ENCODE data around the gene NSD2.
A peak's percentile ranks its signal among the peaks of the same experiment; 100 is the strongest.
"Not testable (repeated sequence)": the region's sequence is repeated elsewhere in the genome, so short reads cannot be mapped to it uniquely, and the experiment has no call there.

NSD2 gene

GRCh38 chr4:1832690-1833089, 38.5 kb upstream of the NSD2 start:
- Histone ChIP-seq H3K27me3 (ENCODE audit: control insufficient read depth in 1 of 2, insufficient read depth in 2 of 2, low read length in 2 of 2) (no peaks in the 10 kb centered on the region), H3K36me3 (ENCODE audit: insufficient read depth, low read length) (peaks cover 50% of the 10 kb centered on the region), H3K4me3 (ENCODE audit: low read depth in 1 of 2, low read length in 2 of 2) (no peak overlapping the region), H3K9me3 (ENCODE audit: low read length) (no peaks in the 10 kb centered on the region), H3K9ac (ENCODE audit: low read length) (no peak overlapping the region), H3K4me1 (ENCODE audit: insufficient read depth, low read length) (peaks cover 5% of the 10 kb centered on the region), H3K27ac (ENCODE audit: low read depth, low read length) (no peak overlapping the region)

- Histone ChIP-seq H3K9ac (ENCODE audit: low read length) (no peak overlapping the region), H3K27me3 (ENCODE audit: control insufficient read depth in 1 of 2, insufficient read depth in 2 of 2, low read length in 2 of 2) (no peaks in the 10 kb centered on the region), H3K36me3 (ENCODE audit: insufficient read depth, low read length) (peaks cover 50% of the 10 kb centered on the region), H3K27ac (ENCODE audit: low read depth, low read length) (peak overlapping the region; percentile 23), H3K4me3 (ENCODE audit: low read depth in 1 of 2, low read length in 2 of 2) (no peak overlapping the region), H3K9me3 (ENCODE audit: low read length) (no peaks in the 10 kb centered on the region), H3K4me1 (ENCODE audit: insufficient read depth, low read length) (peaks cover 5% of the 10 kb centered on the region)
Measured at GRCh38 chr4:1833307-1834046, 37.7 kb upstream of the NSD2 start.

GRCh38 chr4:1834047-1834775, 37.0 kb upstream of the NSD2 start:
- peaks cover 53% of the 10 kb centered on the region for H3K36me3 ChIP-seq (ENCODE audit: insufficient read depth, low read length)
- no peaks in the 10 kb centered on the region for H3K27me3 ChIP-seq (ENCODE audit: control insufficient read depth in 1 of 2, insufficient read depth in 2 of 2, low read length in 2 of 2)
- peak overlapping the region; percentile 23 for H3K27ac ChIP-seq (ENCODE audit: low read depth, low read length)
- no peak overlapping the region for H3K4me3 ChIP-seq (ENCODE audit: low read depth in 1 of 2, low read length in 2 of 2)
- no peak overlapping the region for H3K9ac ChIP-seq (ENCODE audit: low read length)
- H3K4me1 ChIP-seq (ENCODE audit: insufficient read depth, low read length): peaks cover 5% of the 10 kb centered on the region
- H3K9me3 ChIP-seq (ENCODE audit: low read length): no peaks in the 10 kb centered on the region

- not testable (repeated sequence) for H3K4me3 ChIP-seq (ENCODE audit: low read depth in 1 of 2, low read length in 2 of 2); H3K27ac ChIP-seq (ENCODE audit: low read depth, low read length); H3K9me3 ChIP-seq (ENCODE audit: low read length); H3K9ac ChIP-seq (ENCODE audit: low read length); H3K27me3 ChIP-seq (ENCODE audit: control insufficient read depth in 1 of 2, insufficient read depth in 2 of 2, low read length in 2 of 2); H3K4me1 ChIP-seq (ENCODE audit: insufficient read depth, low read length)
- H3K36me3 ChIP-seq (ENCODE audit: insufficient read depth, low read length): peaks cover 58% of the 10 kb centered on the region
Measured at GRCh38 chr4:1835836-1836235, 35.4 kb upstream of the NSD2 start.

GRCh38 chr4:1836650-1837049, 34.5 kb upstream of the NSD2 start:
- H3K36me3 ChIP-seq (ENCODE audit: insufficient read depth, low read length): peaks cover 50% of the 10 kb centered on the region
- H3K4me1 ChIP-seq (ENCODE audit: insufficient read depth, low read length): peaks cover 5% of the 10 kb centered on the region
- no peaks in the 10 kb centered on the region for H3K9me3 ChIP-seq (ENCODE audit: low read length)
- no peak overlapping the region for H3K9ac ChIP-seq (ENCODE audit: low read length)
- no peak overlapping the region for H3K27ac ChIP-seq (ENCODE audit: low read depth, low read length)
- H3K4me3 ChIP-seq (ENCODE audit: low read depth in 1 of 2, low read length in 2 of 2): no peak overlapping the region
- H3K27me3 ChIP-seq (ENCODE audit: control insufficient read depth in 1 of 2, insufficient read depth in 2 of 2, low read length in 2 of 2): no peaks in the 10 kb centered on the region

- H3K27ac ChIP-seq (ENCODE audit: low read depth, low read length): no peak overlapping the region
- peaks cover 46% of the 10 kb centered on the region for H3K36me3 ChIP-seq (ENCODE audit: insufficient read depth, low read length)
- no peak overlapping the region for H3K4me3 ChIP-seq (ENCODE audit: low read depth in 1 of 2, low read length in 2 of 2)
- H3K9me3 ChIP-seq (ENCODE audit: low read length): no peaks in the 10 kb centered on the region
- no peak overlapping the region for H3K9ac ChIP-seq (ENCODE audit: low read length)
- no peaks in the 10 kb centered on the region for H3K27me3 ChIP-seq (ENCODE audit: control insufficient read depth in 1 of 2, insufficient read depth in 2 of 2, low read length in 2 of 2)
- H3K4me1 ChIP-seq (ENCODE audit: insufficient read depth, low read length): peaks cover 5% of the 10 kb centered on the region
Measured at GRCh38 chr4:1837069-1837468, 34.1 kb upstream of the NSD2 start.

GRCh38 chr4:1839282-1839681, 31.9 kb upstream of the NSD2 start:
- peaks cover 2% of the 10 kb centered on the region for H3K4me1 ChIP-seq (ENCODE audit: insufficient read depth, low read length)
- no peak overlapping the region for H3K9ac ChIP-seq (ENCODE audit: low read length)
- no peak overlapping the region for H3K27ac ChIP-seq (ENCODE audit: low read depth, low read length)
- no peak overlapping the region for H3K4me3 ChIP-seq (ENCODE audit: low read depth in 1 of 2, low read length in 2 of 2)
- H3K27me3 ChIP-seq (ENCODE audit: control insufficient read depth in 1 of 2, insufficient read depth in 2 of 2, low read length in 2 of 2): no peaks in the 10 kb centered on the region
- peaks cover 47% of the 10 kb centered on the region for H3K36me3 ChIP-seq (ENCODE audit: insufficient read depth, low read length)
- no peaks in the 10 kb centered on the region for H3K9me3 ChIP-seq (ENCODE audit: low read length)

- H3K27ac ChIP-seq (ENCODE audit: low read depth, low read length): no peak overlapping the region
- H3K27me3 ChIP-seq (ENCODE audit: control insufficient read depth in 1 of 2, insufficient read depth in 2 of 2, low read length in 2 of 2): no peaks in the 10 kb centered on the region
- H3K9ac ChIP-seq (ENCODE audit: low read length): no peak overlapping the region
- H3K4me3 ChIP-seq (ENCODE audit: low read depth in 1 of 2, low read length in 2 of 2): no peak overlapping the region
- H3K4me1 ChIP-seq (ENCODE audit: insufficient read depth, low read length): no peaks in the 10 kb centered on the region
- H3K36me3 ChIP-seq (ENCODE audit: insufficient read depth, low read length): peaks cover 40% of the 10 kb centered on the region
- no peaks in the 10 kb centered on the region for H3K9me3 ChIP-seq (ENCODE audit: low read length)
Measured at GRCh38 chr4:1841201-1841886, 29.8 kb upstream of the NSD2 start.

- no peaks in the 10 kb centered on the region for H3K4me1 ChIP-seq (ENCODE audit: insufficient read depth, low read length)
- H3K36me3 ChIP-seq (ENCODE audit: insufficient read depth, low read length): peaks cover 39% of the 10 kb centered on the region
- H3K27me3 ChIP-seq (ENCODE audit: control insufficient read depth in 1 of 2, insufficient read depth in 2 of 2, low read length in 2 of 2): no peaks in the 10 kb centered on the region
- H3K9ac ChIP-seq (ENCODE audit: low read length): no peak overlapping the region
- no peak overlapping the region for H3K4me3 ChIP-seq (ENCODE audit: low read depth in 1 of 2, low read length in 2 of 2)
- H3K9me3 ChIP-seq (ENCODE audit: low read length): no peaks in the 10 kb centered on the region
- no peak overlapping the region for H3K27ac ChIP-seq (ENCODE audit: low read depth, low read length)
Measured at GRCh38 chr4:1841887-1842210, 29.3 kb upstream of the NSD2 start.

- Histone ChIP-seq H3K9ac (ENCODE audit: low read length) (no peak overlapping the region), H3K27me3 (ENCODE audit: control insufficient read depth in 1 of 2, insufficient read depth in 2 of 2, low read length in 2 of 2) (no peaks in the 10 kb centered on the region), H3K4me3 (ENCODE audit: low read depth in 1 of 2, low read length in 2 of 2) (no peak overlapping the region), H3K27ac (ENCODE audit: low read depth, low read length) (no peak overlapping the region), H3K4me1 (ENCODE audit: insufficient read depth, low read length) (no peaks in the 10 kb centered on the region), H3K9me3 (ENCODE audit: low read length) (no peaks in the 10 kb centered on the region), H3K36me3 (ENCODE audit: insufficient read depth, low read length) (peaks cover 38% of the 10 kb centered on the region)
Measured at GRCh38 chr4:1842339-1842895, 28.8 kb upstream of the NSD2 start.

GRCh38 chr4:1842993-1843448, 28.2 kb upstream of the NSD2 start:
- H3K27ac ChIP-seq (ENCODE audit: low read depth, low read length): no peak overlapping the region

More at GRCh38 chr4:1842993-1843448, 28.2 kb upstream of the NSD2 start:
- Histone ChIP-seq H3K27me3 (ENCODE audit: control insufficient read depth in 1 of 2, insufficient read depth in 2 of 2, low read length in 2 of 2) (no peaks in the 10 kb centered on the region), H3K4me1 (ENCODE audit: insufficient read depth, low read length) (no peaks in the 10 kb centered on the region), H3K9me3 (ENCODE audit: low read length) (no peaks in the 10 kb centered on the region), H3K9ac (ENCODE audit: low read length) (no peak overlapping the region), H3K36me3 (ENCODE audit: insufficient read depth, low read length) (peaks cover 38% of the 10 kb centered on the region), H3K4me3 (ENCODE audit: low read depth in 1 of 2, low read length in 2 of 2) (no peak overlapping the region)
